Right forelimb (tissue), 1 donor: ENCODE measurements around the gene MBD4.
A peak's percentile ranks its signal among the peaks of the same experiment; 100 is the strongest.

ENCODE experiments used
- DNase-seq: peaks from one replicate; pipeline ENCODE4 v3.0.0-alpha.2; 2018

MBD4 gene

DNA sequence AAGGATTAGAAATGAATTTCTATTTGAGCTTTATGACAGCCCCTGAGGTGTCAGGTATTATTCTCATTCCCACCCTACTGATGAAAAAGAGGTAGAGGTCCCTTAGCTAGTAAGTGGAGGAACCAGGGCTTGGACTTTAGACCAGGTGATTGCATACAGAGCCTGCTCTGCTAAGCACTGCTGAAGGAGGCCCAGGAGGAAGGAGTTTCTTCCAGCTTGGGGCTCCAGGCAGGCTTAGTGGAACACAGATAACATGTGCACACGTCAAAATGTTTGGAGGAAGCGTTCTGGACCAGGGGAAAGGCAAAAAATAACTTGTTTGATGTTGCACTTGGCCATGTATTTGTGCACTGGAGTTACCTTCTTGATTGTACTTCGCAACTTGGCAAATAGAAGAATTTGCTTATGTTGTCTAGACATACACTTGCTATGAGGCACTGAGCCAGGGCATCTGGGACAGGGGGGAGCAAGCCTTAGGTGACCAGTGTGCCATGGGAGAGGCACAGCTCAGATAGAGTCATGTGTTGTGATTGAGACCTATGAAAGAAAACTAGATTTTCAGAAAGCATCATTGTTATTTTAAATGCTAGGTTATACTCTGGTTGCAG lies 22.7 kb upstream of the MBD4 start:
- no peak for DNase-seq

DNA sequence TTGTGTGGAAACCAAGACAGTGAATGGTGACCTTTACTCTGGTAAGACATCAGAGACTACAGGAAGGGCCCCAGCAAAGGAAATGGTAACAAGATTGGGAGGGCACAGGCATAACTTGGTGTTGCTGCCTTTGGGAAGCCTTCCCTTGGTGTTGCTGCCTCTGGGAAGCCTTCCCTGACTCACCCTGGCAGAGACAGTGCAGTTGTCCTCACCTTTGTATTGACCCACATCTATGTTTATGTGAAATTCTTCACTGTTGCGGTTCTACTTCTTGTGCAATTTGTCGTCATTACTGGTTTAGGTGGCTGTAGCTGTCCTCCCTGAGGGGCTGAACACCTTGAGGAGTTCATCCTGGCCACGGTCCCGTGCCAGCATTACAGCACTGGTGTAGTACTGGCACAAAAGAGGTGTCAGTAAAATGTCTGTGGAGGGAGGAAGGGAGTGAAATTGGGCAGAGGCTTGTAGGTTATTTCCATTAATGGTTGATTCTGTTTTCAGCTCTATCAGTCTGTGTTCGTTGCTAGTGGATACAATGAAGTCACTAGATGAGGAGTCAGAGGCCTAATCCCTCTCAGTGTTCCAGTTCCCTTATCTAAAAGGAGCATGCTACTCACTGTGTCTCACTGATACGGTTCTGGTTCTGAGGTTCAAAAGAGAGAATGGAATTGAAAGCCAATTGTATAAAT lies 21.9 kb upstream of the MBD4 start:
- DNase-seq = no peak

DNA sequence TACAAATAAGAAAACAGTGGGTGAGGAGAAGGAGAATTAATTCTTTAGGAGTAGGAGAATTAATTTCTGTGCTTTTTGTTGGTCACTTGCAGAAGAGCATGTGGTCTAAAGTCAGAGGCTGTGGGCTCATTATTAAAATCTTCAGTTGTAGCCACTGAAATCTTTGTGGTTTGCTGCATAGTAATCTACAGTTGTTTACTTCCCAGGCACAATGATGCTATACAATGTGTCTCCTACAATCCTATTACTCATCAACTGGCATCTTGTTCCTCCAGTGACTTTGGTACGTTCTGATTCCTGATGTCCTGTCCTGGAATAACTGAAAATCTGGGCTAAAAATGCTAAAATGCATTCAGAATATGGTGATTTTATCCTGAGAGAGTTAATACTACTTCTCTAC lies 21.3 kb upstream of the MBD4 start:
- no peak for DNase-seq

DNA sequence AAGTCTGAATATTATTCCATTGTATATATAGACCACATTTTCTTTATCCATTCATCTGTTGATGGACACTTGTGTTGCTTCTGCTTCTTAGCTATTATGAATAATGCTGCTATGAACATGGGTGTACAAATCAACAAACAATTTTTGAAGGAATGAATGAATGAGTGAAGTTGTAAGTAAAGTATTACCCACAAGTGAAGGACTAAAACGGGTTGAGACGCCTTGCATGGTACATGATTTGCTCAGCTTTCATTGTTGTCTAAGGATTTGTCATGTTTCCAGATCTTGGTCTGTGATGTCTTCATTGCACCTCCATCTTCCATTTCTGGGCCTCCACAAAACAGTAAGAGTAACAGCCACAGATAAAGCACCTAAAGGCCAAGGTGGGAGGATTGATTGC lies 20.8 kb upstream of the MBD4 start:
- no peak for DNase-seq

DNA sequence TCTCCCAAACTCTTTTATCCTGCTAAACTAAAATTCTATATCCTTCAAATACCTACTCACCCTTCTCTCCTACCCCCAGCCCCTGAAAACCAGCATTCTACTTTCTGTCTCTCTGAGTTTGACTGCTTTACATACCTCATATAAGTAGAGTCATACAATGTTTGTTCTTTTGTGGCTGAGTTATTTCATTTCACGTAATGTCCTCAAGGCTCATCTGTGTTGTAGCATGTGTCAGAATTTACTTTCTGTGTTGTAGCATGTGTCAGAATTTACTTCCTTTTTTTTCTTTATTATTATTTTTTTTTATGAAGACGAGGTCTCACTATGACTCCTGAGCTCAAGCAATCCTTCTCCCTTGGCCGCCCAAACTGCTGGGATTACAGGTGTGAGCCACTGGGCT lies 20.4 kb upstream of the MBD4 start:
- DNase-seq = no peak

DNA sequence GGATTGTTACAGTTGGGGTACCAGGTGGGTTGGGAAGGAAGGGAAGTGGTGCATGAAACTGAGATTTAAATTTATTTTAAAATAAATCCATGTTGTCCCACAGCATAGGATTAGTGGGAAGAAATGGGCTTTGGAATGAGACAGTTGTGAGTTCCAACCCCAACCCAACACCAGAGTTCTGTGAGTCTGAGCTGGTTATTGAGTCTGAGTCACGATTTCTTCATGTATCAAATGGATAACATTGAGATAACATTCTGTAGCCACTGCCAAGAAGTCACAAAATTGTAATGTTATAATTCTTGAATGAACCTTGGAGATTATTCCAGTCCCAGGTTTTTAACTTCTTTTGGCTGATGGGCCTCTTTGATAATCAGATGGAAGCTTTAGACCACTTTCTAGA lies 14.0 kb upstream of the MBD4 start:
- DNase-seq = no peak

DNA sequence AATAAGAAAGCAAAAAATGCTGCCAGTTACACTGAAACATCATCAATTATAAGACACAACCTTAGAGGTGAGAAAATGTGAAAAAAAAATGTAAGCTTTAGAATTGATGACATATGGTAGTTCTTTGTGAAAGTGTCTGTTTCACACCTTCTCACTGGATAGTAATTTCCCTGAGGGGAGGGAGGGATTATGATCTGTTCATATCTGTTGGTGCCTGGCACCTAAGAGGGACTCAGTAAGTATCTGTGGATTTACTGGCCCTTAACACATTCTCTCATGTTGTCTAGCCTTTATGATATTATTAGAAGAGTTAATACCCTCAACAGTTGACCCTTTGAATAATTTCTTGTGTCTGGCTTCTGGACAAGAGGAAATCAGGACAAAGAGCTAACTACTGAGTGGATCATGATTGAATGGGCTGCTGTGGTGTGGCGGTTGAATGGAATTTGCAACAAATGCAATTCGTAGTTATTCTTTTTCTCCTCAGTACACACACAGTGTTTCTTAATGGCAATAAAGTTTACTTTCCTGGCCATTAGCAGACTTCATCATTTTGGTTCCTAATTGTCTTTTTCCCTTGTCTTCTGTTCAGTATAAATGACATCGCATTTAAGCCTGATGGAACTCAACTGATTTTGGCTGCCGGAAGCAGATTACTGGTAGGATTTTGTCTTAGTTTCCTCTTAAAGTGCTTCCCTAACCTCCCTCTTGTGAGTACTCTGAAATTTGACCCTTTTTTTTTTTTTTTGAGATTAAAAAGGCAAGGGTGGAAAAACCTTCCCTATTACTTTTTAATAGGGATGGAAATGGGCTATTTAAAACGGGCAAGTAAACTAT lies 9.7 kb upstream of the MBD4 start:
- no peak for DNase-seq

- no peak for DNase-seq
Observed at GRCh38 chr3:129448186-129448895, 8.6 kb upstream of the MBD4 start.

GRCh38 chr3:129446926-129447325 lies 7.2 kb upstream of the MBD4 start:
- DNase-seq = no peak

GRCh38 chr3:129445471-129445870 lies 5.7 kb upstream of the MBD4 start:
- DNase-seq = no peak

DNA sequence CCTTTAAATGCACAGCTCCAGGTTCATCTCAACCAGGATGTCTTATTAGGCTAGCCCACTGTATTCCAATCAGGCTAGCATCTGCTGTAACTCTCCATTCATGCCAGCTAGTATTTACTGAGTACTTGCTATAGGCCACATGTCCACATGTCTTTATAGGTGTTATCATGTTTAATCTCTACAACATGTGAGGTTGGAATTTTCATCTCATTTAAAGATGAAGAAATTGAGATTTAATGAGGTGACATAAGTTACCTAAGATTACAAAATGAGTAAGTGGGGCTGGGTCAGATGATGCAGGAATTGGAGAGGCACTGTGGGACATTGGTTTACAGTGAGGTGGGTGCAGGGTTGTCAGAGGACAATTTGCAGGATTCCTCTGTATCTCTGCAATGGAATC lies 3.2 kb upstream of the MBD4 start:
- no peak for DNase-seq

DNA sequence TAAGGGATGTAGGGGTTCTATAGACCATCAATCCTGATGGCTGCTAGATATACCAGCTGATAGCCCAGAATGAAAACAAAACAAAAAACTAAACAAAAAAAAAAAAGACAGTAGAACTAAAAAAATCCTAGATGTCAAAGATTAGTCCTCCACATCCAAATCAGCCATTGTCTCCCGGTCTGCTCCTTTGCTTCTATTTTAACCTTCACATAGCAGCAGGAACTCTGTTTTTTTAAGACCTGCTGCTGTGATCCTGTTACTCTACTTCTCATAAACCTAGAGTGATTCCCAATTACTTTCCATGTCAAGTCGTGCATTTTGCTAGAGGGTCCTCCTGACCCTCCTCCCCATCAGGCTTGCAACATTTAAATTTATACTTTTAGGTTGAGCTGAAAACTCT lies 2.7 kb upstream of the MBD4 start:
- no peak for DNase-seq

GRCh38 chr3:129441782-129442181 lies 2.0 kb upstream of the MBD4 start:
- DNase-seq = peak; percentile 48

- DNase-seq = no peak
Observed at GRCh38 chr3:129441215-129441614, 1.5 kb upstream of the MBD4 start.

- DNase-seq = no peak
Observed at GRCh38 chr3:129440618-129441190, 956 bp upstream of the MBD4 start.

GRCh38 chr3:129439226-129439816 lies 427 bp downstream of the MBD4 start:
- DNase-seq = no peak

DNA sequence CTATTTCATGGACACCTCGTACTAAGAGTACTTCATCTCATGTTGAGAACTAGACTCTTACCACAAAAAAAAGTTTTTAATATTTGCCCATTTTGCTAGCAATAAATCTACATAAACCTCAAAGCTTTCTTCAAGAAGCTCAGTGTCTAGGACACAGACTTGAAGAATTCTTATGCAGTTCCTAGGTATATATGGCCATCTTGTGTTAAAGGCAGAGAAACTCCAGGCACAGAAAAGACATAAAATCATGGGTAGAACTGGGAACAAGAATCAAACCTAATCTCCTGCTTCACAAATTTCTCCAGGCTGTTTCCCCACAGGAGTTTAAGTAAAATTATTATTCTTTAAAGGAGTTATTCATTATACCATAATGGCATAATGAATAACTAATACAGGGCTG lies 4.4 kb downstream of the MBD4 start:
- no peak for DNase-seq

DNA sequence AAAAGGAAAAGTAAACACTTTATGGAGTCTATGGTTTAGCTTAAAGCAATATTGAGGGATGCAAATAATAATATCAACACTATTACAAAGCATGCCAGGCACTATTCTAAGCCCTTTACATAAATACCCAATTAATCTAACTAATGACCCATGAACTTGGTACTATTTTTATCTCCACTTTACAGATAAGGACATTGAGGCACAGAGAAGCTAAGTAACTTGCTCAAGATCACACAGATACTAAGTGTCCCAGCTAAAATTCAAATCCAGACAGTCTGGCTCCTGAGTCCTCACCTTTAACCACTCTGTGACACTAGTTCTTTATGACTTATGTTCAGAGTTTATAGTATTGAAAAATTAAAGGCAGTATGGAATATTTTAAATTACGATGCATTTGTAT lies 5.6 kb downstream of the MBD4 start:
- DNase-seq = no peak

DNA sequence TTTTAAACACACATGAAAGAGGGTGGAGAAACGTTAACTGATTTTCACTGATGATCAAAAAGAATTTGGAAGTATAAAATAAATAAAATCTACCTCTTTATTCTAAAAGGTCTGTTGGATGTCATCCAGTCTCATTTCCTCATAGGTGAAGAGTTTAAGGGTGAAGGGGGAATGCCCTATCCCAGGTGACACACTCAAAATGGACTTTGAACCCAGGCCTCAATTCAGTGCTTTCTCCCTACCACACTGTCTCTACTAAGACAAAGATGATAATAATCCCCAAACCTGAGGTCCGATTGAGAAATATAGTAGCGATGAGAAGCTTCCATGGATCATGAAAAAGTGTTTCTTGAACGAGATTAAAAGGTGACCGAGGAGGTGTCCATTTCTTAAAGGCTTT lies 6.2 kb downstream of the MBD4 start:
- DNase-seq = no peak

- no peak for DNase-seq
Observed at GRCh38 chr3:129432671-129433070, 7.1 kb downstream of the MBD4 start.

- DNase-seq = no peak
Observed at GRCh38 chr3:129432036-129432435, 7.7 kb downstream of the MBD4 start.

DNA sequence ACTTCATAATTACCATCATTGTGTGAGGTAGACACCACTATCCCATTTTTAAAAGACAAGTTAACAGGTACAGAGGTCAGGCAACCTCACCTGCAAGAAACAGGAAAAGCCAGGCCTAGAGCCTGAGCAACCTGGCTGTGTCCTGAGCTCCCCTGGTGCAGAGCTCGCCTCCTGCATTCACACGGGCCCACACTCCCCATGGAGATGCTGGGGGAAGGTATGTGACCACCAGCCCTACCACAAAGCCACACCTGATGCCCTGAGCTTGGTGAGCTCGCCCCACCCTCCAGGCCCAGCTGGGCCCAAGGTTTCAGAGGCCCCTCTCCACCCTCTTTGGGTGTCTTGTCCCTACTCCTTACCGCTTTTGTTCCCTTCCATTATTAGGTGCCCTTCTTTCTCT lies 10.1 kb downstream of the MBD4 start:
- no peak for DNase-seq

- no peak for DNase-seq
Observed at GRCh38 chr3:129429080-129429451, 10.7 kb downstream of the MBD4 start.
